Smooth muscle cell (in vitro differentiated cells): ENCODE measurements around the gene CSHL1. TPM values are rescaled to one million over a fixed set of nuclear protein-coding genes. Genes with fewer than 3 reads are reported as not detected.

Source experiments
- DNase-seq: peaks from one replicate; lab custom pipeline; 2025; ENCODE audit not compliant: unreplicated experiment; lab: John Stamatoyannopoulos, UW
- H2AFZ ChIP-seq: fragments of 200-600 bp; sonication (generic); 2 replicates; pipeline ENCODE4 v1.6.0; 2016; ENCODE audit warnings: antibody characterized with exemption, low read depth, mild to moderate bottlenecking
- H3F3A ChIP-seq: fragments of 200-600 bp; sonication (generic); 2 replicates; pipeline ENCODE4 v1.6.0; 2017; ENCODE audit warnings: antibody characterized with exemption, low read depth
- H3K27ac ChIP-seq: fragments of 200-600 bp; sonication (generic); 2 replicates; pipeline ENCODE4 v1.5.1; 2016; ENCODE audit warnings: low read depth, mild to moderate bottlenecking
- H3K27me3 ChIP-seq: fragments of 200-600 bp; sonication (generic); 2 replicates; pipeline ENCODE4 v1.6.1; 2016; ENCODE audit warnings: low read depth, mild to moderate bottlenecking
- H3K36me3 ChIP-seq: fragments of 200-600 bp; sonication (generic); 2 replicates; pipeline ENCODE4 v1.5.1; 2016; ENCODE audit warnings: low read depth
- H3K4me1 ChIP-seq: fragments of 200-600 bp; sonication (generic); 2 replicates; pipeline ENCODE4 v1.5.1; 2016; ENCODE audit warnings: low read depth
- H3K4me2 ChIP-seq: fragments of 200-600 bp; sonication (generic); 2 replicates; pipeline ENCODE4 v1.6.0; 2016; ENCODE audit warnings: mild to moderate bottlenecking
- H3K4me3 ChIP-seq: fragments of 200-600 bp; sonication (generic); 2 replicates; pipeline ENCODE4 v1.5.1; 2016; ENCODE audit warnings: mild to moderate bottlenecking
- H3K79me2 ChIP-seq: fragments of 200-600 bp; sonication (generic); 2 replicates; pipeline ENCODE4 v1.6.0; 2016; ENCODE audit warnings: low read depth, mild to moderate bottlenecking
- H3K9ac ChIP-seq: fragments of 200-600 bp; sonication (generic); 2 replicates; pipeline ENCODE4 v1.6.0; 2016; ENCODE audit warnings: low read depth
- H3K9me3 ChIP-seq: fragments of 200-600 bp; sonication (generic); replicated peaks from 2 replicates; pipeline ENCODE4 v1.5.1; 2016; ENCODE audit warnings: low read depth
- H4K20me1 ChIP-seq: fragments of 200-600 bp; sonication (generic); 2 replicates; pipeline ENCODE4 v1.6.0; 2016; ENCODE audit warnings: low read depth
- WGBS: methylation state at CpG from one replicate; pipeline ENCODE4 v1.1.7; 2016; ENCODE audit warnings: low lambda C conversion rate; 5-methylcytosine and 5-hydroxymethylcytosine counted together
- polyA plus RNA-seq: library from polyadenylated mRNA; unstranded; fragments of >200 nt; fragmentation: Nextera tagmentation; extraction: Ambion mirVana; gene quantifications from 2 replicates; pipeline ENCODE4 v1.2.1, GENCODE V29; 2016
- total RNA-seq: library from RNA; depleted of rRNA; stranded (reverse); fragments of >200 nt; gene quantifications from 2 replicates; pipeline ENCODE4 v1.2.3, GENCODE V29; 2014
- TF ChIP-seq, protein P1 (sequence below): fragments of 200-600 bp; sonication (generic); IDR thresholded peaks from 2 replicates; pipeline ENCODE4 v1.5.1; 2017; ENCODE audit warnings: borderline replicate concordance, mild to moderate bottlenecking, antibody characterized with exemption; ENCODE audit not compliant: insufficient read depth, poor library complexity, severe bottlenecking

Gene CSHL1
- total and polyA plus RNA-seq, 2 experiments from 2014 or later = not detected

DNA sequence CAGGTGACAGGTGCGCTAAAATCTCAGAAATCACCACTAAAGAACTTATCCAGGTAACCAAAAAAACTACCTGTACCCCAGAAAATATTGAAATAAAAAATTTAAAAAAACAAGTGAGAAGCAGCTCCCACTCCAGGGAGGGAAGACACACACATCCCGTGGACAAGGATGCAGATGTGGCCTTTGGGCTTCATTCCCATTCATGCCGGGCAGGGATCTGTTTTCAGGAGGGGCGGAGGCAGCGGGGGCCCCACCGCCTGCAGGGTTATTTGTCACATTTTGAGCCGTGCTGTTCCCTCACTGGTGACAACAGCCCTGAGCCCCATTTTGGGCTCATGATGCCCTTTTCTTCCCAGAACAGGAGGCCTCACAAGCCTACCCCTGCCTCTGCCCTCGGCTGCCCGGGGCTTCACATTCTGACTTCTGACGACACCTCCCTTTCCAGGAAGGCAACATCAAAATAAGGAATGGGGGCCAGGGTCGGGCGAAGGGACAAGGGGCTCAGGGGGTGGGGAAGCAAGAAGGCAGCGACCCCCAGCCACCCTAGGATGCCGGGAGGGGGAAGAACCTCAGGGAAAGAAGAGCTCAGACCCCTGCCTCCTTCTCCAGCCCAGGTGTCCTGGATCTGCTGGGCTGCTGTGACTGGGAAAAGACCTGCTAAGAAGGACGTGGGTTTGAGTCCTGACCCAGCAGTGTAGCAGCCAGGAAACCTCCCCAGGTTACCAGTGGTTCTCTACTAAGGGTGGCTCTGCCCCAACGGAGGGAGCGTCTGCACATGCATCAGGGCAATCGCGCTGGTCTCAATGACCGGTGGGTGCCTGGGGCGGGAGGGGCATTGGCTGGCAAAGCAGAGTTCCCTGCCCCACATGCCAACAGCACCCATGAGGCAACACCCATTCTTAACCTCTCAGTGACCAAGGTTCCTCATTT is 23.4 kb upstream of the CSHL1 start:
- WGBS = 91% methylated on average over 21 of the region's 21 CpGs
- Histone ChIP-seq H3K9ac (no peak overlapping the region), H3F3A (no peaks in the 10 kb centered on the region), H2AFZ (no peak overlapping the region), H3K4me3 (no peak overlapping the region), H3K79me2 (no peaks in the 10 kb centered on the region), H3K4me1 (no peaks in the 10 kb centered on the region), H3K9me3 (no peaks in the 10 kb centered on the region), H3K27ac (no peak overlapping the region), H3K36me3 (no peaks in the 10 kb centered on the region), H3K4me2 (no peak overlapping the region), H3K27me3 (no peaks in the 10 kb centered on the region), H4K20me1 (no peaks in the 10 kb centered on the region)
- no peak for DNase-seq
- TF ChIP-seq, protein P1, sequence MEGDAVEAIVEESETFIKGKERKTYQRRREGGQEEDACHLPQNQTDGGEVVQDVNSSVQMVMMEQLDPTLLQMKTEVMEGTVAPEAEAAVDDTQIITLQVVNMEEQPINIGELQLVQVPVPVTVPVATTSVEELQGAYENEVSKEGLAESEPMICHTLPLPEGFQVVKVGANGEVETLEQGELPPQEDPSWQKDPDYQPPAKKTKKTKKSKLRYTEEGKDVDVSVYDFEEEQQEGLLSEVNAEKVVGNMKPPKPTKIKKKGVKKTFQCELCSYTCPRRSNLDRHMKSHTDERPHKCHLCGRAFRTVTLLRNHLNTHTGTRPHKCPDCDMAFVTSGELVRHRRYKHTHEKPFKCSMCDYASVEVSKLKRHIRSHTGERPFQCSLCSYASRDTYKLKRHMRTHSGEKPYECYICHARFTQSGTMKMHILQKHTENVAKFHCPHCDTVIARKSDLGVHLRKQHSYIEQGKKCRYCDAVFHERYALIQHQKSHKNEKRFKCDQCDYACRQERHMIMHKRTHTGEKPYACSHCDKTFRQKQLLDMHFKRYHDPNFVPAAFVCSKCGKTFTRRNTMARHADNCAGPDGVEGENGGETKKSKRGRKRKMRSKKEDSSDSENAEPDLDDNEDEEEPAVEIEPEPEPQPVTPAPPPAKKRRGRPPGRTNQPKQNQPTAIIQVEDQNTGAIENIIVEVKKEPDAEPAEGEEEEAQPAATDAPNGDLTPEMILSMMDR = no peak

DNA sequence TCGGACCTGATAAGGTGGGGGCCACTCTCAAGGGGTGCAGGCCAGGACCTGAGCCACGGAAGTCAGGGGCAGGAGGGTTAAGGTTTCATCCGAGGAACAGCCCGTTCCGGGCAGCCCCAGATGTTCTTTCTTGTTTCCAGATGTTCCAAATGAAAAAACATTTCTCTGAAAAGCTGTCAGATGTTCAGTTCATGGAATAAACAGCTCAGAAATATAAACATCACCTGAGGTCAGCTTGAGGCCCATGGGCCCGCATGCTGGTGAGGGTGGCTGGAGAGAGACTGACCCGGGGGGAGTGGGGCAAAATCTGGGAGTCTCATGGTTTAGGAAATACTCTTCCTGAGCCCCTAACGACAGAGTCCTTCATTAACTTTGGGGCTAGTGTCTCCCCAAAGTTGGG is 22.5 kb upstream of the CSHL1 start:
- no peaks in the 10 kb centered on the region for H3K36me3 ChIP-seq
- H3K9ac ChIP-seq = no peak overlapping the region
- H4K20me1 ChIP-seq = no peaks in the 10 kb centered on the region
- no peak overlapping the region for H2AFZ ChIP-seq
- H3K27ac ChIP-seq = no peak overlapping the region
- WGBS = 92% methylated on average over 8 of the region's 8 CpGs
- H3K4me1 ChIP-seq = no peaks in the 10 kb centered on the region
- no peaks in the 10 kb centered on the region for H3F3A ChIP-seq
- no peaks in the 10 kb centered on the region for H3K9me3 ChIP-seq
- H3K79me2 ChIP-seq = no peaks in the 10 kb centered on the region
- H3K4me3 ChIP-seq = no peak overlapping the region
- H3K4me2 ChIP-seq = no peak overlapping the region
- TF ChIP-seq, protein P1 = no peak
- H3K27me3 ChIP-seq = no peaks in the 10 kb centered on the region
- DNase-seq = no peak

DNA sequence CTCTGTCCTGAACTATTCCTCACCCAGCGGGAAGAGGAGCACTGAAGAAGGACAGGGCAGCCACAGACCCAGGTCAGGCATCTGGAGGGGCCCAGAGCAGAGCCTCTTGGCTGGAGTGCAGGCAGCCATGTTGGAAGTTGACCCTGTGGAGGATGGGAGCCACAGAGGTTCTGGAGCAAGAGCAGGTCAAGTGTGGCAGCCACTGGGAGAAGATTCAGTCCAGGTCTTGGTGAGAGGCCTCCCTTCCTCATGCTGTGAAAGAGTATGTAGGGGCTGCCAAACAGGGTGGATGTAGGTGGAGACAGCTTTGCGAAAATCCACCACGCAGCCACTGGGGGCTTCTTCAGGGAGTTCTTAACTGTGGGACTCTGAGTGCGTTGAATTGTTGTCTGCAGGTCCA is 21.7 kb upstream of the CSHL1 start:
- Histone ChIP-seq H3K9ac (no peak overlapping the region), H3K27ac (no peak overlapping the region), H3K4me2 (no peak overlapping the region), H4K20me1 (no peaks in the 10 kb centered on the region), H2AFZ (no peak overlapping the region), H3K79me2 (no peaks in the 10 kb centered on the region), H3F3A (no peaks in the 10 kb centered on the region), H3K27me3 (no peaks in the 10 kb centered on the region), H3K36me3 (no peaks in the 10 kb centered on the region), H3K9me3 (no peaks in the 10 kb centered on the region), H3K4me1 (no peaks in the 10 kb centered on the region), H3K4me3 (no peak overlapping the region)
- no peak for DNase-seq
- TF ChIP-seq, protein P1 = no peak
- 96% methylated on average over 4 of the region's 4 CpGs for WGBS
